HCT116 (cell line): Measurements from ENCODE around the gene PI4KA. TPM values are rescaled to one million over a fixed set of nuclear protein-coding genes. Genes with fewer than 3 reads are reported as not detected.
"Not testable (repeated sequence)": the region's sequence is repeated elsewhere in the genome, so short reads cannot be mapped to it uniquely, and the experiment has no call there.

Experiments used
- ATAC-seq: fragments of 200-7000 bp; cut with Tn5 transposase; 2 replicates; pipeline ENCODE4 v1.9.1; 2020; ENCODE audit warnings: mild to moderate bottlenecking, moderate library complexity
- BruUV-seq: library from RNA; stranded (reverse); fragments of 400-500 nt; replicated peaks from 2 replicates; lab custom pipeline; 2021; lab: Mats Ljungman, UMichigan
- CTCF ChIA-PET: fragments of 300-600 bp; sonication (Branson Sonifier 250); formaldehyde crosslinking; loops from one replicate; lab custom pipeline; 2021; ENCODE audit warnings: antibody characterized with exemption; lab: Charles Lee
- POLR2A ChIA-PET: fragments of 300-600, 350-600 bp; sonication (Branson Sonifier 250); formaldehyde crosslinking; loops from one replicate; lab custom pipeline; 2021; ENCODE audit warnings: antibody characterized with exemption; lab: Charles Lee
- RAD21 ChIA-PET, 2 experiments: fragments of 300-600 bp; sonication (Branson Sonifier 250); formaldehyde crosslinking; loops; one replicate each; lab custom pipeline; 2023; ENCODE audit warnings: low total read pairs in 2 of 2; ENCODE audit not compliant: uncharacterized antibody in 2 of 2, unreplicated experiment in 2 of 2, low non-redundant PET in 1 of 2; lab: Charles Lee
- DNase-seq: peaks from one replicate; pipeline ENCODE4 v3.0.0-alpha.2; 2010; ENCODE audit warnings: low read depth, low spot score
- H2AFZ ChIP-seq: fragments of 200-600 bp; shearing (Covaris generic), sonication (generic); 2 replicates; pipeline ENCODE4 v1.6.1; 2017; ENCODE audit warnings: low read depth, mixed run types, mixed read lengths, antibody characterized with exemption, low read length; ENCODE audit not compliant: poor library complexity, severe bottlenecking
- H3K27ac ChIP-seq: 2 replicates; pipeline ENCODE4 v1.5.1; 2012; ENCODE audit warnings: low read depth, low read length
- H3K27me3 ChIP-seq: fragments of 200-600 bp; sonication (generic); 2 replicates; pipeline ENCODE4 v1.6.1; 2016; ENCODE audit warnings: mixed run types, low read length, mixed read lengths; ENCODE audit not compliant: insufficient read depth
- H3K36me3 ChIP-seq, 2 experiments: fragments of 200-500 bp in 1 of 2; fragments of 200-600 bp in 1 of 2; sonication (Bioruptor generic) in 1 of 2; sonication (generic) in 1 of 2; 2 replicates each; pipeline versions ENCODE4 v1.5.1 to v1.6.1; 2014 to 2016; ENCODE audit warnings: low read length in 2 of 2, inconsistent platforms in 1 of 2, mixed read lengths in 1 of 2, mixed run types in 1 of 2; ENCODE audit not compliant: insufficient read depth in 2 of 2, control insufficient read depth in 1 of 2
- H3K4me1 ChIP-seq, 2 experiments: fragments of 200-600 bp in 1 of 2; sonication (generic) in 1 of 2; 2 replicates each; pipeline versions ENCODE4 v1.5.1 to v1.6.1; 2012 to 2017; ENCODE audit warnings: low read length in 2 of 2, inconsistent platforms in 1 of 2, mild to moderate bottlenecking in 1 of 2, mixed read lengths in 1 of 2, mixed run types in 1 of 2, moderate library complexity in 1 of 2; ENCODE audit not compliant: insufficient read depth in 2 of 2, control insufficient read depth in 1 of 2
- H3K4me2 ChIP-seq: fragments of 200-600 bp; sonication (generic); 2 replicates; pipeline ENCODE4 v1.6.1; 2017; ENCODE audit warnings: mixed run types, low read length, mixed read lengths
- H3K4me3 ChIP-seq, 2 experiments: fragments of 200-600 bp in 1 of 2; sonication (generic) in 1 of 2; replicated peaks in 1 of 2; 2 replicates each; pipeline ENCODE4 v1.5.1; 2011 to 2016; ENCODE audit warnings: low read length in 2 of 2, control low read depth in 1 of 2, low read depth in 1 of 2, mild to moderate bottlenecking in 1 of 2, mixed read lengths in 1 of 2, mixed run types in 1 of 2
- H3K79me2 ChIP-seq: fragments of 200-600 bp; sonication (generic); 2 replicates; pipeline ENCODE4 v1.6.1; 2017; ENCODE audit warnings: mild to moderate bottlenecking, mixed run types, low read length, moderate library complexity, mixed read lengths; ENCODE audit not compliant: insufficient read depth
- H3K9ac ChIP-seq: fragments of 200-600 bp; sonication (generic); 2 replicates; pipeline ENCODE4 v1.6.1; 2016; ENCODE audit warnings: low read length, mixed read lengths
- H3K9me2 ChIP-seq: fragments of 200-600 bp; sonication (generic), shearing (Covaris generic); 2 replicates; pipeline ENCODE4 v1.6.1; 2017; ENCODE audit warnings: mixed run types, mild to moderate bottlenecking, moderate library complexity; ENCODE audit not compliant: insufficient read depth
- H3K9me3 ChIP-seq, 2 experiments: fragments of 200-500 bp in 1 of 2; fragments of 200-600 bp in 1 of 2; sonication (Bioruptor generic) in 1 of 2; sonication (generic) in 1 of 2; 2 replicates each; pipeline ENCODE4 v1.6.1; 2014 to 2017; ENCODE audit warnings: low read length in 2 of 2, mixed read lengths in 2 of 2, inconsistent platforms in 1 of 2, low read depth in 1 of 2, mild to moderate bottlenecking in 1 of 2, mixed run types in 1 of 2, moderate library complexity in 1 of 2; ENCODE audit not compliant: control insufficient read depth in 1 of 2, insufficient read depth in 1 of 2
- H4K20me1 ChIP-seq: fragments of 200-600 bp; sonication (generic), shearing (Covaris generic); 2 replicates; pipeline ENCODE4 v1.6.1; 2017; ENCODE audit warnings: mixed run types, mild to moderate bottlenecking, moderate library complexity; ENCODE audit not compliant: insufficient read depth
- ELF1 ChIP-seq: IDR thresholded peaks from 2 replicates; pipeline ENCODE4 v1.6.1; 2012; ENCODE audit warnings: low read depth, borderline replicate concordance
- FOSL1 ChIP-seq: IDR thresholded peaks from 2 replicates; pipeline ENCODE4 v1.6.1; 2012; ENCODE audit warnings: low read depth
- SP1 ChIP-seq: IDR thresholded peaks from 2 replicates; pipeline ENCODE4 v1.6.1; 2012; ENCODE audit warnings: low read depth
- SRF ChIP-seq: IDR thresholded peaks from 2 replicates; pipeline ENCODE4 v1.6.1; 2012; ENCODE audit warnings: low read depth
- intact Hi-C: fragments of 100-400 bp; cut with micrococcal nuclease; formaldehyde crosslinking; loops from 2 replicates; pipeline ENCODE4 v1.10.0; 2022
- total RNA-seq: library from RNA; stranded (reverse); gene quantifications from one replicate; pipeline ENCODE4 v1.2.1, GENCODE V29; 2021; ENCODE audit not compliant: unreplicated experiment
- TF ChIP-seq, protein P1 (sequence below): IDR thresholded peaks from 2 replicates; pipeline ENCODE4 v1.6.1; 2012; ENCODE audit warnings: low read depth
- TF ChIP-seq, protein P2 (sequence below): IDR thresholded peaks from 2 replicates; pipeline ENCODE4 v1.6.1; 2011; ENCODE audit warnings: mild to moderate bottlenecking, low read length, moderate library complexity; ENCODE audit not compliant: insufficient replicate concordance; ENCODE audit errors: extremely low read depth

The PI4KA gene
- total RNA-seq, 1 experiment from 2014 or later, result 59.6 TPM

DNA sequence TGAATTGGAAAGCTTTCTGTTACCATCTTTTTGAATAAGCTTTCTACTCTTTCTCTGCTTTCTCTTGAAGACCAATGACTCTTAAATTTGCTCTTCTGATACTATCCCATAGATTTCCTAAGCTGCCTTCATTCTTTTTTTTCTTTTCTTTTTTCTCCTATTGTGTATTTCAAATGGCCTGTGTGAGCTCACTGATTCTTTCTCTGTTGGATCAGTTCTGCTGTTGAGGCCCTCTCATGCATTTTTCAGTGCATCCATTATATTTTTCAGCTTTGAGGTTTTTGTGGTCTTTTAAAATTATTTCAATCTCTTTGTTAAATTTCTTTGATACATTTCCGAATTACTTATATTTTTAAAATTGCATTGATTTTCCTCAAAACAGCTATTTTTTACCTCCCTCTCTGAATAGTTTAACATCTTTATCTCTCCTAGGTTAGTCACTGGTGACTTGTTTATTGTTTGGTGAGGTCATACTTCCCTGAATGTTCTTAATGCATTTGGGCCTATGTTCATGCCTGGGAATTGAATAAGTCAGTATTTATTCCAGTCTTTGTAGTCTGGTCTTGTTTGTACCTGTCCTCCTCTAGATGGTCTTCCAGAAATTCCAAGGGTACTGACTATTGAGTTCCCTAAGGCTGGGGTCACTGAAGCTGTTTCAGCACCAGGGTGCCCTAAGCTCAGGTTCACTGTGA is 195.3 kb downstream of the PI4KA start (continued):
- TF ChIP-seq, protein P1, sequence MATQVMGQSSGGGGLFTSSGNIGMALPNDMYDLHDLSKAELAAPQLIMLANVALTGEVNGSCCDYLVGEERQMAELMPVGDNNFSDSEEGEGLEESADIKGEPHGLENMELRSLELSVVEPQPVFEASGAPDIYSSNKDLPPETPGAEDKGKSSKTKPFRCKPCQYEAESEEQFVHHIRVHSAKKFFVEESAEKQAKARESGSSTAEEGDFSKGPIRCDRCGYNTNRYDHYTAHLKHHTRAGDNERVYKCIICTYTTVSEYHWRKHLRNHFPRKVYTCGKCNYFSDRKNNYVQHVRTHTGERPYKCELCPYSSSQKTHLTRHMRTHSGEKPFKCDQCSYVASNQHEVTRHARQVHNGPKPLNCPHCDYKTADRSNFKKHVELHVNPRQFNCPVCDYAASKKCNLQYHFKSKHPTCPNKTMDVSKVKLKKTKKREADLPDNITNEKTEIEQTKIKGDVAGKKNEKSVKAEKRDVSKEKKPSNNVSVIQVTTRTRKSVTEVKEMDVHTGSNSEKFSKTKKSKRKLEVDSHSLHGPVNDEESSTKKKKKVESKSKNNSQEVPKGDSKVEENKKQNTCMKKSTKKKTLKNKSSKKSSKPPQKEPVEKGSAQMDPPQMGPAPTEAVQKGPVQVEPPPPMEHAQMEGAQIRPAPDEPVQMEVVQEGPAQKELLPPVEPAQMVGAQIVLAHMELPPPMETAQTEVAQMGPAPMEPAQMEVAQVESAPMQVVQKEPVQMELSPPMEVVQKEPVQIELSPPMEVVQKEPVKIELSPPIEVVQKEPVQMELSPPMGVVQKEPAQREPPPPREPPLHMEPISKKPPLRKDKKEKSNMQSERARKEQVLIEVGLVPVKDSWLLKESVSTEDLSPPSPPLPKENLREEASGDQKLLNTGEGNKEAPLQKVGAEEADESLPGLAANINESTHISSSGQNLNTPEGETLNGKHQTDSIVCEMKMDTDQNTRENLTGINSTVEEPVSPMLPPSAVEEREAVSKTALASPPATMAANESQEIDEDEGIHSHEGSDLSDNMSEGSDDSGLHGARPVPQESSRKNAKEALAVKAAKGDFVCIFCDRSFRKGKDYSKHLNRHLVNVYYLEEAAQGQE, result no peak

DNA sequence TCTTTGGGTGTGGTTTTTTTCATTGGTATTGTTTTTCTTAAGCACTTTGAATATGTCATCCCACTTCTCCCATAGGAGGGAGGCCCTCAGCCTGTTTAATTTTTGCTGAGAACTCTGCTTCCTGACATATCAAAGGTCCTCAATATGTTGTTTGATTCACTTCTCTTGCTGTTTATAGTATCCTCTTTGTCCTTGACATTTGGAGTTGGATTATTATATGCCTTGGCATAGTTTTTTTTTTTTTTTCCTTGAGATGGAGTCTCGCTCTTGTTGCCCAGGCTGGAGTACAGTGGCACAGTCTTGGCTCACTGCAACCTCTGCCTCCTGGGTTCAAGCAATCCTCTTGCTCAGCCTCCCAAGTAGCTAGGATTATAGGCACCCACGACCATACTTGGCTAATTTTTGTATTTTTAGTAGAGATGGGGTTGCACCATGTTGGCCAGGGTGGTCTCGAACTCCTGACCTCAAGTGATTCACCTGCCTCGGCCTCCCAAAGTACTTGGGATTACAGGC is 196.0 kb downstream of the PI4KA start:
- ATAC-seq, H3K9ac ChIP-seq, H3K4me1 ChIP-seq, H3K9me2 ChIP-seq, H3K4me2 ChIP-seq, H3K27ac ChIP-seq, CTCF ChIA-PET, RAD21 ChIA-PET, BruUV-seq, DNase-seq, H3K79me2 ChIP-seq, intact Hi-C loops, POLR2A ChIA-PET, H3K4me3 ChIP-seq, H2AFZ ChIP-seq, H3K9me3 ChIP-seq, H3K36me3 ChIP-seq, H4K20me1 ChIP-seq: not testable (repeated sequence)
- peaks cover 25% of the 10 kb centered on the region; the same call in 1 of the 2 replicates for H3K27me3 ChIP-seq

DNA sequence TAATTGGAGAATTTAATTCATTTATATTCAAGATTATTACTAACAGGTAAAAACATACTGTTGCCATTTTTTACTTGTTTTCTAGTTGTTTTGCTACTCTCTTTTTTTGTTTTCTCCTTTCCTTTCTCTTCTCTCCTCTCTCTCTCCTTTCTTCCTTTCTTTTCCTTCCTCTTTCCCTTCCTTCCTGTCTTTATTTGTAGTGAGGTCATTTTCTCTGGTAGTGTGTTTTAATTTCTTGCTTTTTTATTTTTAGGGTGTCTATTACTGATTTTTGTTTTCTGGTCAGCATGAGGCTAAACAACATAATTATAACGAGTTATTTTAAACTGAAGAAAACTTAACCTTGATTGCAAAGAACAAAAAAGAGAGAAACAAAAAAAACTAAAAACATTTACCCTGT is 197.1 kb downstream of the PI4KA start:
- H3K36me3 ChIP-seq, result no peaks in the 10 kb centered on the region
- H3K9me2 ChIP-seq, result no peaks in the 10 kb centered on the region
- no peak overlapping the region for H3K9ac ChIP-seq
- CTCF ChIA-PET, result no interaction called here
- no peak for ATAC-seq
- no peaks in the 10 kb centered on the region for H3K79me2 ChIP-seq
- no peak for DNase-seq
- intact Hi-C loops, result no loop called here
- no peaks in the 10 kb centered on the region for H4K20me1 ChIP-seq
- no peak overlapping the region for H3K27ac ChIP-seq
- peaks cover 25% of the 10 kb centered on the region; the same call in 1 of the 2 replicates for H3K27me3 ChIP-seq
- H3K4me1 ChIP-seq, result no peaks in the 10 kb centered on the region
- BruUV-seq, result no TSS peak
- no peak overlapping the region for H3K4me2 ChIP-seq
- no peak overlapping the region for H2AFZ ChIP-seq
- H3K9me3 ChIP-seq, result no peaks in the 10 kb centered on the region
- POLR2A ChIA-PET, result no interaction called here
- RAD21 ChIA-PET, result no interaction called here
- H3K4me3 ChIP-seq, result no peak overlapping the region
- TF ChIP-seq, protein P1, result no peak
- TF ChIP-seq FOSL1 (no peak), ELF1 (no peak), SP1 (no peak), SRF (no peak)
- TF ChIP-seq, protein P2, sequence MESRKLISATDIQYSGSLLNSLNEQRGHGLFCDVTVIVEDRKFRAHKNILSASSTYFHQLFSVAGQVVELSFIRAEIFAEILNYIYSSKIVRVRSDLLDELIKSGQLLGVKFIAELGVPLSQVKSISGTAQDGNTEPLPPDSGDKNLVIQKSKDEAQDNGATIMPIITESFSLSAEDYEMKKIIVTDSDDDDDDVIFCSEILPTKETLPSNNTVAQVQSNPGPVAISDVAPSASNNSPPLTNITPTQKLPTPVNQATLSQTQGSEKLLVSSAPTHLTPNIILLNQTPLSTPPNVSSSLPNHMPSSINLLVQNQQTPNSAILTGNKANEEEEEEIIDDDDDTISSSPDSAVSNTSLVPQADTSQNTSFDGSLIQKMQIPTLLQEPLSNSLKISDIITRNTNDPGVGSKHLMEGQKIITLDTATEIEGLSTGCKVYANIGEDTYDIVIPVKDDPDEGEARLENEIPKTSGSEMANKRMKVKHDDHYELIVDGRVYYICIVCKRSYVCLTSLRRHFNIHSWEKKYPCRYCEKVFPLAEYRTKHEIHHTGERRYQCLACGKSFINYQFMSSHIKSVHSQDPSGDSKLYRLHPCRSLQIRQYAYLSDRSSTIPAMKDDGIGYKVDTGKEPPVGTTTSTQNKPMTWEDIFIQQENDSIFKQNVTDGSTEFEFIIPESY, result no peak
